Dendritic cell treated with granulocyte-macrophage colony-stimulating factor and Interleukin-4, amounts not matched to agents 40 ng/mL and 50 ng/mL, for 4 days (primary cell): Measurements from ENCODE around the gene SH2D3C.
A peak's percentile ranks its signal among the peaks of the same experiment; 100 is the strongest.
"Not testable (repeated sequence)": the region's sequence is repeated elsewhere in the genome, so short reads cannot be mapped to it uniquely, and the experiment has no call there.

Experiments
- H3K27ac Mint-ChIP-seq: one replicate; pipeline ENCODE4 v1.8.0; 2022; ENCODE audit warnings: mild to moderate bottlenecking, mixed read lengths
- H3K27me3 Mint-ChIP-seq: one replicate; pipeline ENCODE4 v1.8.0; 2022; ENCODE audit warnings: mild to moderate bottlenecking, mixed read lengths
- H3K36me3 Mint-ChIP-seq: one replicate; pipeline ENCODE4 v1.8.0; 2022; ENCODE audit warnings: low read depth, mixed read lengths
- H3K4me1 Mint-ChIP-seq: one replicate; pipeline ENCODE4 v1.8.0; 2022; ENCODE audit warnings: low read depth, mixed read lengths
- H3K4me3 Mint-ChIP-seq: one replicate; pipeline ENCODE4 v1.8.0; 2022; ENCODE audit warnings: mild to moderate bottlenecking, moderate library complexity, mixed read lengths
- H3K9me3 Mint-ChIP-seq: one replicate; pipeline ENCODE4 v1.8.0; 2022; ENCODE audit warnings: mixed read lengths
- intact Hi-C: fragments of 100-400 bp; cut with micrococcal nuclease; formaldehyde crosslinking; loops from one replicate; pipeline ENCODE4 v1.15.0; 2022

Gene SH2D3C

DNA sequence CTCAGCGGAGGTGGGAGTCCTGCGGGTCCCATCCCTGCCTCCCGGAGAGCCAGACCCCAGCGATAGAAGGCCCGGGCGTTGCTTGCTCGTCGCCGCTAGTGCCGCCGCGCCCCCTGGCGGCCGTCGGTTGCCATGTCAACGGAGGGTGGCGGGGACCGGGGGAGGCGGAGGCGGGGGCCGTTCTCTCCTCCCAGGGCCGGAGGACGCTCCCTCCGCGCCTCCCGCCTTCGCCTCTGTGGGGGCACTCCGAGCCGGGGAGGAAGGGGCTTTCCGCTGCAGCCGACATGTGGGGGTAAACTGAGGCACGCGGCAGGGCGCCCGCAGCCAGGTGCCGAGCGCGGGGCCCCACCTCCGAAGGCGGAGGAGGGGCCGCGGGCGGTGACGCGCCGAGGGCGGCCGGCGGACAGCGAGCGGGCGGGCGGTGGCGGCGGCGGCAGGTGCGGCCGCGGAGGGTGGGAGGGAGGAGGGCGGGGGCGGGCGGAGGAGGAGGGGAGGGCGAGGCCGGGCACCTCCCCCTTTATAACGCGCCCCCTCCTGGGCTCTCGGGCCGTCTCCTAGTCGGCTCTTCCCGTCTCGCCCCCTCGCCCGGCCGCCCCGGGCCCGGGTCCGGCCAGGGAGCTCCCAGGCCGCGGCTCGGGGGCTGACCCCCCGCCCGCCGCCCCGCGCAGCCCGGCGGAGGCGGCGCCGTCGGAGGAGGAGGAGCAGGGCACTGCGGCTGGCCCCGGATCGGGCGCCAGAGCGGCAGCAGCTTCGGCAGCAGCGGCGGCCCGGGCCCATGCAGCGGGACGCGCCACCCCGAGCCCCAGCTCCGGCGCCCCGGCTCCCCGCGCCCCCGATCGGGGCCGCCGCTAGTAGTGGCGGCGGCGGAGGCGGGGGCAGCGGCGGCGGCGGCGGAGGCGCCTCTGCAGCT lies 6.8 kb upstream of the SH2D3C start:
- Mint-ChIP-seq H3K27ac (peak overlapping the region; percentile 85), H3K4me1 (peaks cover 75% of the 10 kb centered on the region), H3K36me3 (peaks cover 45% of the 10 kb centered on the region)

DNA sequence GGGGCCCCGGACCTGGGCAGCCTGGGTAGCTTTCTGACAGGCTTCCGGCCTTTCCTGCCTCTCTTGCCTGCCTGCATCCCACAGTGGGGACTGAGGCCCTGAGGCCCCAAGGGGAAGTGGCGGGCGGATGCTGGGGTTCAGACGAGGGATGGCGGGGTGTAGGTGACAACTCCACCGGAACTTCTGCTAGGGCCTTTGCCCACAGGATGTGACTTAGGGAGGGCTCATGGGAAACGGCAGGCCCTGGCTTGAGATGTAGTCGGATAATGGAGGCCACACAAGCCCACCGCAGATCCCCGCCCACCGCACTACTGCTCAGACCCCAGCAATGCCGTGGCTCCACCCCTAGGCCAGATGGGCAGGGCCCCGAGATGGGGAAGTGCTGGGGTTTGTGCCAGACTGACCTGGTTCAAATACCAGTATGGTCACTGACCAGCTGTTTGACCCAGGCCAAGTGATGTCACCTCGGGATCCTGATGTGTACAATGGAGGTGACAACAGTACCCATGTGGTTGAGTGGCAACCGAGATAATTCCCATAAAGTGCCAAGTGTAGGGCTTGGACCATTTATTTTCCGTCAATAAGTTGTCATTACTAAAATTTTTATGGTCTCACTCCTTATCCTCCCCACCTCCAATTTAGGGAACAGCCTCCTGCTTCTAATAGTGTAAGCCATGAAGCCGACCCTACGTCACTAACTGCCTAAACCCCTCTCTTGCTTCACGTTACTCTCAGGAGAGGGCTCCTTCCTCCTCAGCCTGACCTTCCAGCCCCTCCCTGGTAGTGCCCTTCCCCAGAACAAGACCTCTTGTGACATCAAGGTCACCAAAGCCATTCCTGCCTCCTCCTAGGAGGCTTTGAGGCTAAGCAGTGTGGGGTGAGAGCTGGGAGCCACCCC lies 4.9 kb upstream of the SH2D3C start:
- intact Hi-C loops, result loop anchor here (1.0 kb wide), 1 partner anchor 19 kb away; no protein-coding TSS in a partner anchor
- peak overlapping the region; percentile 85 for H3K27ac Mint-ChIP-seq
- H3K36me3 Mint-ChIP-seq, result peaks cover 26% of the 10 kb centered on the region
- no peaks in the 10 kb centered on the region for H3K9me3 Mint-ChIP-seq
- H3K27me3 Mint-ChIP-seq, result no peaks in the 10 kb centered on the region
- H3K4me1 Mint-ChIP-seq, result peaks cover 77% of the 10 kb centered on the region
- H3K4me3 Mint-ChIP-seq, result no peak overlapping the region

More for the DNA sequence above, 6.8 kb upstream of the SH2D3C start:
- H3K27me3 Mint-ChIP-seq, result no peaks in the 10 kb centered on the region
- peak overlapping the region; percentile 97 for H3K4me3 Mint-ChIP-seq
- no peaks in the 10 kb centered on the region for H3K9me3 Mint-ChIP-seq
- intact Hi-C loops, result loop anchor here (1.0 to 5.0 kb wide), 4 partner anchors 14 to 132 kb away; partner anchors contain the start of genes ST6GALNAC4 and TOR2A

DNA sequence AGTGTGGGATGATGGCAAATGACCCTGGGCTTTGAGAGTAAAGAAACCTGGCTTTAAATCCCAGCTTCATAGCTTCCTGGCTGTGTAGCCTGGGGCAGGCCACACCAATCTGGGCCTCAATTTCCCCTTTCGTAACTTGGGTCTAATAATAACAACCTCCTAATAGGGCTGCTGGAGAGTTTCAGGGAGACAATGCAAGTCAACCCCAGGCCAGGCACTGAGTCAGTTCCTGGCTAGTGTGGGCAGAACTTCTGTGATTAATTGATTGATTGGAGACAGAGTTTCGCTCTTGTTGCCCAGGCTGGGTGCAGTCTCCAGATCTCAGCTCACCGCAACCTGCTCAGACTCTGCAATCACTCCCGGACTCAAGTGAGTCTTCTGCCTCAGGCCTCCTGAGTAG lies 3.3 kb upstream of the SH2D3C start:
- peaks cover 10% of the 10 kb centered on the region for H3K36me3 Mint-ChIP-seq
- peak overlapping the region; percentile 27 for H3K27ac Mint-ChIP-seq
- no peaks in the 10 kb centered on the region for H3K27me3 Mint-ChIP-seq
- H3K9me3 Mint-ChIP-seq, result no peaks in the 10 kb centered on the region
- peaks cover 75% of the 10 kb centered on the region for H3K4me1 Mint-ChIP-seq
- H3K4me3 Mint-ChIP-seq, result no peak overlapping the region
- intact Hi-C loops, result no loop called here

DNA sequence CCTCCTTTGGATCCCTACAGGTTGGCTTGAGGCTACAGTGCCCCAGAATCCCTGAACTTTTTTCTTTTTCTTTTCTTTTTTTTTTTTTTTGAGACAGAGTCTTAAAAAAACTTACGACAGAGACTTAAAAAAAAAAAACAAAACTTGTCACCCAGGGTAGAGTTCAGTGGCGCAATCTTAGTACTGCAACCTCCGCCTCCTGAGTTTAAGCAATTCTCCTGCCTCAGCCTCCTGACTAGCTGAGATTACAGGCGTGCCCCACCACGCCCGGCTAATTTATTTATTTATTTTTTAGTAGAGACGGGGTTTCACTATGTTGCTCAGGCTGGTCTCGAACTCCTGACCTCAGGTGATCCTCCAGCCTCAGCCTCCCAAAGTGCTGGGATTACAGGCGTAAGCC lies 2.4 kb upstream of the SH2D3C start:
- H3K9me3 Mint-ChIP-seq, intact Hi-C loops, H3K36me3 Mint-ChIP-seq, H3K4me3 Mint-ChIP-seq, H3K27me3 Mint-ChIP-seq: not testable (repeated sequence)
- Mint-ChIP-seq H3K27ac (peak overlapping the region; percentile 64), H3K4me1 (peaks cover 79% of the 10 kb centered on the region)

DNA sequence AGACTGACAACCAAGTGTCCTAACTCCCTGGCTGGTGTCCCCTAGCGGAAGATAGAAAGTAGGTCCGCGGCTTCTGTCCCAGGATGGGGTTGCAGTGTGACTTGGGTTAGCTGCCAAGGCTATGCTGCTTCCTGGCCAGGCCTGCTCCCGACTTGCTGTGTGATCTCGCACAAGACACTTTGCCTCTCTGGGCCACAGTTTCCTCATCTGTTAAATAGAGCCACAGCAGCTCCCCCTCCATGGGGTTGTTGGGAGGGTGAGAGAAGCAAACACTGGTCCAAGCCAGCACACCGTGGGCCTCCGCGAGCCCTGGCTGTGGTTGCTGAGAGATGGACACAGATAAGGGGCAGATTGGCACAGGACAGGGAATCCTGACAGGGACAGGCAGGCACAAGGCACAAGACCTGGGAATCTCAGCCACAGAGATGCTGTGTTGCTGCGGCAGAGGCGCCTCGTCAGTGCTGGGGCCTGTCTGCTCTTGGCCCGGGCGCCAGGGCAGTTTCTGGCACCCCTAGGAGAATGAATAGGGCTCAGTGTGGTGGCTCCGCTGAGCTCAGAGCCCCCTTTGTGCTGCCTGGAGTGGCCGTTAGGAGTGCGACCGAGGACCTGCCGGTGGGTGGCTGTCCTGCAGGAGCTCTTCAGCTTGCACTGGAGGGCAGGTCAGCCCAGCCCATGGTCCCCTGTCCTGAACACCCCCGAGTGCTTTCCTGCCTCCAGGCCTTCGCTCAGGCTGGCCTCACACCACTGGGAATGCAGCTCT lies 1.8 kb upstream of the SH2D3C start:
- Mint-ChIP-seq H3K4me3 (no peak overlapping the region), H3K27ac (peak overlapping the region; percentile 64), H3K36me3 (no peaks in the 10 kb centered on the region), H3K9me3 (no peaks in the 10 kb centered on the region), H3K4me1 (peaks cover 79% of the 10 kb centered on the region), H3K27me3 (no peaks in the 10 kb centered on the region)
- intact Hi-C loops, result no loop called here

DNA sequence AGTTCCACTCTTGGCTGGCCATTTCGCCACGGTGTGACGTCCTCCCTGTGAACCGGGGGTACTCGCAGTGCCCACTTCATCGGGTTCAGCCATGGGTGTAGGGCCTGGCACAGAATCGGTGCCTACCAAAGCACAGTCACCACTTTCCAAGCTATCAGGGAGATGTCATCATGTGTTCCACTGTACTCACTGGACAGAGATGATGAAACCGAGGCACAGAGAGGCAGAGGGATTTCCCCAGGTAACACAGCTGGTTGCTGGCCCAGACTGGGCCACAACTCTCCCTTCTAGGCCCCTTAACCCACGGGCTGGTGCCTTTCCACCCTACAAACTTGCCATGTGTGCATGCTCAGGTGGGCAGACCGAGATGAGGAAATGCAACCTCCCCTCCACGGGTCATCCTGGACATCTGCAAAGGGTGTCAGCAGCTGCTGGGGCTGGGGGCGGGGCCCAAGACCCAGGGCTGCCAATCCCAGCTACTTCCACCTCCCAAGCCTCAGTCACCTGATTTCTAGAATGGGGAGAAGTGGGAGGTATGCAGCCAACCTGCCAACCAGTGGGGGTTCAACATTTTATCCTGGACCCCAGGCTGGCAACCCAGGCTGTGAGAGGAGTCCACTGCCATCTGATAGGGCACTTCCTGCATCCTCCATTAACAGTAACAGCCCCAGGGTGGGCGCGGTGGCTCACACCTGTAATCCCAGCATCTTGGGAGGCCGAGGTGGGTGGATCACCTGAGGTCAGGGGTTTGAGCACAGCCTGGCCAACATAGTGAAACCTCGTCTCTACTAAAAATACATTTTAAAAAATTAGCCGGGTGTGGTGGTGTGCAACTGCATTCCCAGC lies 893 bp upstream of the SH2D3C start:
- intact Hi-C loops, result no loop called here
- Mint-ChIP-seq H3K36me3 (peaks cover 1% of the 10 kb centered on the region), H3K4me1 (peaks cover 74% of the 10 kb centered on the region), H3K27ac (peak overlapping the region; percentile 64), H3K9me3 (no peaks in the 10 kb centered on the region), H3K27me3 (no peaks in the 10 kb centered on the region), H3K4me3 (peak overlapping the region; percentile 70)

DNA sequence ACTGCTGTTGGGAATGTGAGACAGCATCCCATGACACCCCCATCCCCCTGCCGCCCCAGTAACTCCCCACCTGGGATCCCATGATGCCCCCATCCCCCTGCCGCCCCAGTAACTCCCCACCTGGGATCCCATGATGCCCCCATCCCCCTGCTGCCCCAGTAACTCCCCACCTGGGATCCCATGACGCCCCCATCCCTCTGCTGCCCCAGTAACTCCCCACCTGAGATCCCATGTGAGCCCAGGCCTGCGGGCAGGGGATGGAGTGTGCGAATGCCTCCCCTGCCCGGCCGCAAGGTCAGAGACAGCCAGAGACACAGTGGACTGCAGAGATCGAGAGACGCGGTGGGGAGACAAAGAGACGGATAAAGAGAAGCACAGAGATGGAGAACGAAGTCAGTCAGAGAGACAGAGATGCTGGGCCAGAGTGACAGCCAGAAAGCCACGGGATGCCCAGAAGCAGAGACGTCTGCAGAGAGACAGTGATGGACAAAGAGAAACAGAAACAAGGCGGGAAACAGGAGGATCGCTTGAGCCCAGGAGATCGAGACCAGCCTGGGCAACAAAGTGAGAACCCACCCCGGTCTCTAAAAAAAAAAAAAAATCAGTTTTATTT lies 992 bp downstream of the SH2D3C start:
- no peaks in the 10 kb centered on the region for H3K9me3 Mint-ChIP-seq
- intact Hi-C loops, result no loop called here
- peaks cover 11% of the 10 kb centered on the region for H3K36me3 Mint-ChIP-seq
- peak overlapping the region; percentile 71 for H3K4me3 Mint-ChIP-seq
- H3K4me1 Mint-ChIP-seq, result peaks cover 69% of the 10 kb centered on the region
- no peaks in the 10 kb centered on the region for H3K27me3 Mint-ChIP-seq
- H3K27ac Mint-ChIP-seq, result peak overlapping the region; percentile 64

DNA sequence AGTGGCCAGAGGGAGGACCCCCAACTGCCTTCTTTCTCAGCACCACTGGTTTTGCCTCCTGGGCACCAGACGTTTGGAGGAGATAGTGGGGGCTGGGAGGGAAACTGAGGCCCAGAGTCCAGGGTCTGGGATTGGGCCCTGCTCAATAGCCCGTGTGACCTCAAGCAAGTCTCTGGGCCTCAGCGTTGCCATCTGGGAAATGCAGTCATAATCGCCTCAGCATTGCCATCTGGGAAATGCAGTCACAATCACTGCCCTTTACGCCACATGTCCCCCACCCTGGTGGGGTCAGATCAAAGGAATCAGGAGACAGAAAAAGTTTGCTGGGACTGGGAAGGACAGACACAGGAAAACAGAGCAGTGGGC lies 1.6 kb downstream of the SH2D3C start:
- H3K27me3 Mint-ChIP-seq, result no peaks in the 10 kb centered on the region
- intact Hi-C loops, result no loop called here

DNA sequence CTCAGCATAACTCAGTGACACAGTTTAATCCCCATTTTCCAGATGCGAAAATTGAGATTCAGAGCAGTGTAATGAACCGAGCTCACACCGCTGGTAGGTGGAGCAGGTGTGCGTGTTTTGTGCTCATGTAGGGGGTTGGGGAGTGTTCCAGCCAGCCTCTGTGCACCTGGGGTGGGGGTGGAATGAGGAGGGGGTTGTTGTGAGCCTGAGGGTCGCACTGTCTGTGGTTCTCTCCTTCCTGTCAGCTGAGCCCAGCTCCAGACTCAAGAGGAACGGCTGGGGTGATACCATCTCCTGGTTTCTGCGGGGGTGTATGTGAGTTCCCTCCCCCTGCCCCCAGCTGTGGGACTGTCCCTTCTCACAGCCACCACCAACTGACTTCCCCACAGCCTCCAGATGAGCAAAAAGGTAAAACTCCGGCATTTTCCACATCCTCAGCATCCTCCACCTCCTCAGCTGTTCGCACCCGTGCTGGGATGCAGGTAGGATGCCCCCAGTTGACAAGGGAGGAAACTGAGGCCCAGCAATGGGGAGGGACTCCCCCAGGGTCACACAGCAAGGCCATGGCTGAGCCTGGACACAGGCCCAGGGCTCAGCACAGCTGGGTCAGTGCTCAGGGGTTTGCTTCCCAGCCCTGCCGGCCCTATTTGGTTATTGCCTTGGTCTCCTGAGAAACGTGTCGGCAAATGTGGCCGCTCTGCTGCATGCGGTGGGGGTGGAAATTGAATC lies 2.1 kb downstream of the SH2D3C start:
- Mint-ChIP-seq H3K4me1 (peaks cover 67% of the 10 kb centered on the region), H3K27ac (peak overlapping the region; percentile 80), H3K27me3 (no peaks in the 10 kb centered on the region), H3K4me3 (peak overlapping the region; percentile 71), H3K9me3 (no peaks in the 10 kb centered on the region), H3K36me3 (peaks cover 11% of the 10 kb centered on the region)
- intact Hi-C loops, result no loop called here

More for the DNA sequence above, 1.6 kb downstream of the SH2D3C start:
- Mint-ChIP-seq H3K4me3 (peak overlapping the region; percentile 71), H3K4me1 (peaks cover 68% of the 10 kb centered on the region), H3K36me3 (peaks cover 11% of the 10 kb centered on the region), H3K27ac (peak overlapping the region; percentile 80), H3K9me3 (no peaks in the 10 kb centered on the region)

DNA sequence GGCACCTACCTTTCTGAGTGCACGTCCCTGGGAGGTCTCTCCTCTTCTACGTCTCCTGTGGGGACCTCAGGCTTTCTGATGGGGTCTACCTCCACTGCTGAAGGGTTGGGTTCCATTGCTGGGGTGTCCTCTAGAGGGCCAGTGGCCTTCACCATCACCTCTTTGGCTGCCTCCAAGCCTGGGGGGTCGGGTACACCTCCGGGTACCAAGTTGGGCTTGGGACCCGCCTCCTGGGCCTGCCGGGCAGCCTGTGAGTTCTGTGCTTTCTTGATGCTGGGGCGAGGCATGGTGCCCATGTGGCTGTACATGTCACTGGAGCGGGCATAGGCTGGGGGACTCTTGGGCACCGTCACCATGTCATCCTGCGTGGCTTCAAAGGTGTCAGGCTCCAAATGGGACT lies 4.5 kb downstream of the SH2D3C start:
- Mint-ChIP-seq H3K9me3 (no peaks in the 10 kb centered on the region), H3K27me3 (no peaks in the 10 kb centered on the region), H3K27ac (peak overlapping the region; percentile 38), H3K36me3 (peaks cover 19% of the 10 kb centered on the region), H3K4me3 (no peak overlapping the region), H3K4me1 (peaks cover 68% of the 10 kb centered on the region)
- intact Hi-C loops, result no loop called here

DNA sequence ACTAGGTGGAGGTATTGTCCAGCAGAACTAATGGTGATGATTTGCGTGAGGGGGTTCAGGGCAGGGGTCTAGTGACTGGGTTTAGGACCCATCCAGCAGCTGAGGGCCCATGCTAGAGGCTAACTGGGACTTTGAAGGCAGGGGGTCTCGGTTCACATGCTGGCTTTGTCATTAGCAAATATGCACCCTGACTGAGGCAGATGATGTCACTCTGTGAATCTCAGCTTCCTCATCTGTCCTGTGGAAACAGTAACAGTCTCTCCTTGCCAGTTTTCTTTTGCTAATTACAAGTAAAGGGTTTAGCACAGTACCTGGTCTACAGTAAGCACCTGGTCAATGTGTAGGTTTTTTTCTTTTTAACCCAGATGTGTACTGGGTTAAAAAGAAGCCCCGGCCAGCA lies 5.2 kb downstream of the SH2D3C start:
- H3K36me3 Mint-ChIP-seq, result peaks cover 25% of the 10 kb centered on the region
- H3K4me3 Mint-ChIP-seq, result no peak overlapping the region
- intact Hi-C loops, result no loop called here

DNA sequence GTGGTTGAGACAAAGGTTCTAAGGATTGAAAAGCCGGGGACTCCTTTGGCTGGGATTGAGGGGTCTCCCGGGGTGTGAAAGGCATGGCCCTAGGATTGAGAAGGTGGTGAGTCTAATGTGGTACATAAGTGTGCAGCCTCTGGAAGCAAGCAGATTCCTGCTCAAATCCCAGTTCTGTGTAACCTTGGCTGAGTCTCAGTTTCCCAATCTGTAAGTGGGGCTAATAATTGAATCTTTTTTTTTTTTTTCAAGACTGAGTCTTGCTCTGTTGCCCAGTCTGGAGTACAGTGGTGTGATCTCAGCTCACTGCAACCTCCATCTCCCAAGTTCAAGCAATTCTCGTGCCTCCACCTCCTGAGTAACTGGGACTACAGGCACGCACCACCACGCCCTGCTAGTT lies 5.9 kb downstream of the SH2D3C start:
- Mint-ChIP-seq H3K27me3 (no peaks in the 10 kb centered on the region), H3K4me1 (peaks cover 67% of the 10 kb centered on the region), H3K9me3 (no peaks in the 10 kb centered on the region), H3K27ac (no peak overlapping the region), H3K36me3 (peaks cover 25% of the 10 kb centered on the region), H3K4me3 (no peak overlapping the region)
- intact Hi-C loops, result no loop called here

More for the DNA sequence above, 5.2 kb downstream of the SH2D3C start:
- H3K9me3 Mint-ChIP-seq, result no peaks in the 10 kb centered on the region
- peaks cover 68% of the 10 kb centered on the region for H3K4me1 Mint-ChIP-seq
- peak overlapping the region; percentile 38 for H3K27ac Mint-ChIP-seq
- no peaks in the 10 kb centered on the region for H3K27me3 Mint-ChIP-seq
